HG02981 (cell line): ENCODE results near the gene CHST2.
"Not testable (repeated sequence)": the region's sequence is repeated elsewhere in the genome, so short reads cannot be mapped to it uniquely, and the experiment has no call there.

Experiments
- ATAC-seq: cut with Tn5 transposase; IDR thresholded peaks from one replicate; pipeline ENCODE4 v1.9.1; 2021; ENCODE audit warnings: mild to moderate bottlenecking, moderate library complexity; ENCODE audit not compliant: unreplicated experiment

Gene CHST2, protein sequence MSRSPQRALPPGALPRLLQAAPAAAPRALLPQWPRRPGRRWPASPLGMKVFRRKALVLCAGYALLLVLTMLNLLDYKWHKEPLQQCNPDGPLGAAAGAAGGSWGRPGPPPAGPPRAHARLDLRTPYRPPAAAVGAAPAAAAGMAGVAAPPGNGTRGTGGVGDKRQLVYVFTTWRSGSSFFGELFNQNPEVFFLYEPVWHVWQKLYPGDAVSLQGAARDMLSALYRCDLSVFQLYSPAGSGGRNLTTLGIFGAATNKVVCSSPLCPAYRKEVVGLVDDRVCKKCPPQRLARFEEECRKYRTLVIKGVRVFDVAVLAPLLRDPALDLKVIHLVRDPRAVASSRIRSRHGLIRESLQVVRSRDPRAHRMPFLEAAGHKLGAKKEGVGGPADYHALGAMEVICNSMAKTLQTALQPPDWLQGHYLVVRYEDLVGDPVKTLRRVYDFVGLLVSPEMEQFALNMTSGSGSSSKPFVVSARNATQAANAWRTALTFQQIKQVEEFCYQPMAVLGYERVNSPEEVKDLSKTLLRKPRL

DNA sequence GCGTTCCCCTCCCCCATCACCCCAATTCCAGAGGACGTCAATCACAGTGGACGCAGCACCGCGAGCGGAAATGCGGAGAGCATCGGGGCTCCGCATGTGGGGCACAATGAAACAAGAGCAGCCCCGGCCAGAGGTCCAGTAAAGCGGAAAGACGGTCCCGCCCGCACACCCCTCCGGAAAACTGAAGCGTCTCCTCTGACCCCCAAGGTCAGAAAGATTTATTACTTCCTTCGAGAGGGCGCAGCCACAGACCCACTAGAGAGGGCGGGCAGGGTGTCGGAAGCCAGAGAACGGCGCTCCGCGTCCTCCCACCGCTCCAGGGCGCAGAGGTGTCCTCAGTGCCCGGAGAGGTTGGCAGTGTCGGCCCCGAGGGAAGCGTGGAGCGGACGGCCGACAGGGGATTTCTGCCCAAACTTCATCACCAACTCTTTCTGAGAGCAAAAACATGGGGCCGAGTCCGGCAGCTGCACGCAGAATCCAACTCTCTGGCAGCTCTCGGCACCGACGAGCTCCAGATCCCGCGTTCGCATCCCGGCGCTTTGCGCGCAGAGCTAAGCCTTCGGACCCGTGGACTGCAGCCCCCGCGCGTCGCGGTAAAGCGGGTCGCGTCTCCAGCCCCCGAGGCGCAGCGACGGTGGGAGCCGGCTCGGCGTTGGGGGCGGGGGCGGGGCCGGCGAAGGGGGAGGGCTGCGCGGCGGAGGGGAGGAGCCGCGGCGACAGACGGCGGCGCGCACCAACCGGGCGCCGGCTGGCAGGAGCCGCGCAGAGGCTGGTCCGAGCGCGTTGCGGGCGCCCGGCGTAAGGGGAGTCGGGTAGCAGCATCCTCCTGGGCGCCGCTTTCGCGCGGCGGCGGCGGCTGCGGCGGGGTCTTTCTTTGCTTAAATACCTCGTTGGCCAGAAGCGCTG lies at the start of gene CHST2:
Gene CHST2 (plus strand): TSS at position 763 of the 906 bp plus-strand sequence. CDS start 1,046 bp downstream, outside the sequence.
- ATAC-seq, result peak; percentile 80

DNA sequence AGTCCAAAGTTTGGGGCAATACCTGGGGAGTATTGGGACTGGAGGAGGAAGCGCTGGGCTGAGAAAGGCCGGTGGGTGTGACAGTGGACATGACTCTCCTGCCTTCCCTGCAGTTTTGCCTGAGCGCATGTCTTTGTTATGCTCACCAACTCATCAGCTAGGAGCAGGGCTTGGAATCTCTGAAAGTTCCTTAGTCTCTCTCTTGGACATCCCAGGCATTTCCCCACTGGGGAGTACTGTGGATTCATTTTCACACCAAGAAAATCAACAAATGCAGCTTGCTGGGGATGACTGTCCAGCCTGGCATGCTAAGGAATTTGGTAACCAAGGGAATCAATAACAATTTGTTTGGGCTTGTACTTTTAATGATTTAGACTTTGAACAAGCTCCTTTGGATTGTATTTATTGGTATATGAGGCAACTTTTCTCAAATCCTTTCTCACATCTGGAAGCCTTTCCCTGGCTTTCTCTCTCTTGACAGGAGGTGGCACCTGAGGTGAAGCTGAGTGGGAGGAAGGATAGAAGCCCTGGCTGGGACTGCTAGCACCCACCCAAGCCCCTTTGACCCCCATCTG lies 48.5 kb upstream of the CHST2 start:
- ATAC-seq, result no peak

DNA sequence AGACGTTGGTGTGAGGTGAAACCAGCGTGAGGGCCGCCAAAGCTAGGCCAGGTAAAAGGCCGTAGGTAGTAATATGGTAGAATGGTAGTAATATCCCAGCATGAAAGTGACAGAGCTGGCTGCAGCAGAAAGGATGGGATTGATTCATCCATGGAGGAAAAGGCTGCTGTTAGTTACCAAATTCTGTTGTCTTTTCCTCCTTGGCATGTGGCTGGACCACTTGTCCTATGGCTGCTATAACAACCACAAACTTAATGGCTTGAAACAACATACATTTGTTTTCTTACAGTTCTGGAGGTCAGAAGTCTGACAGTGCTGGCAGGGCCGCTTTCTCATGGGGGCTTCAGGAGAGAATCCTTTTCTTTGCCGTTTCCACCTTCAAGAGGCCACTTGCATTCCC lies 47.8 kb upstream of the CHST2 start:
- ATAC-seq, result no peak

DNA sequence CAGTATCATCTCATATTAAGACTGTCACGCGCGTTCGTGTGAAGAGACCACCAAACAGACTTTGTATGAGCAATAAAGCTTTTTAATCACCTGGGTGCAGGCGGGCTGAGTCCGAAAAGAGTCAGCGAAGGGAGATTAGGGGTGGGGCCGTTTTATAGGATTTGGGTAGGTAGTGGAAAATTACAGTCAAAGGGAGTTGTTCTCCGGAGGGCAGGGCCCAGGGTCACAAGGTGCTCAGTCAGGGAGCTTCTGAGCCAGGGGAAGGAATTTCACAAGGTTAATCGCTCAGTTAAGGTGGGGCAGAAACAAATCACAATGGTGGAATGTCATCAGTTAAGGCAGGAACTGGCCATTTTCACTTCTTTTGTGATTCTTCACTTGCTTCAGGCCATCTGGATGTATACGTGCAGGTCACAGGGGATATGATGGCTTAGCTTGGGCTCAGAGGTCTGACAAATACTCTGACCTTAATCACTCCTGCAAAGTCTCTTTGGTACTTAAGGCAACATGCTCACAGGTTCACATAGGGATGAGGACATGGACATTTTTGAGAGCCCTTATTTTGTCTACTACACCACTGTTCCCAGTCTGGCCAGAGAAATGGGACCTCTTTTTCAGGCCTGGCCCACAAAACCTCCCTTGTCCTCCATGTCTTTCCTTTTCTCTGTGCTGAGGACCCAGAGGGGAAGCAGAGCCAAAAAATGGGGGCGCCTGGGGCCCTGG lies 47.1 kb upstream of the CHST2 start:
- ATAC-seq, result not testable (repeated sequence)

DNA sequence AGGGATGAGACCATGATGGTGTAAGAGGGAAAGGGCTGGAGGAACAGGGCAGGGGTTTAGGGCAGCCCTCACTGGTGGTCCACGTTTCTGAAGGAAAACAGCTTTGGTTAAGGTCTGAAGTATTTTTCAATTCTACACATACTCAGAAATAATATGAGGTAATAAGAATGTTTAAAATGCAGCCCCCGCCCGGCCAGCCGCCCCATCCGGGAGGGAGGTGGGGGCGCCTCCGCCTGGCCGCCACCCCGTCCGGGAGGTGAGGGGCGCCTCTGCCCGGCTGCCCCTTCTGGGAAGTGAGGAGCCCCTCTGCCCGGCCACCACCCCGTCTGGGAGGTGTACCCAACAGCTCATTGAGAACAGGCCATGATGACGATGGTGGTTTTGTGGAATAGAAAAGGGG lies 46.0 kb upstream of the CHST2 start:
- ATAC-seq, result not testable (repeated sequence)

DNA sequence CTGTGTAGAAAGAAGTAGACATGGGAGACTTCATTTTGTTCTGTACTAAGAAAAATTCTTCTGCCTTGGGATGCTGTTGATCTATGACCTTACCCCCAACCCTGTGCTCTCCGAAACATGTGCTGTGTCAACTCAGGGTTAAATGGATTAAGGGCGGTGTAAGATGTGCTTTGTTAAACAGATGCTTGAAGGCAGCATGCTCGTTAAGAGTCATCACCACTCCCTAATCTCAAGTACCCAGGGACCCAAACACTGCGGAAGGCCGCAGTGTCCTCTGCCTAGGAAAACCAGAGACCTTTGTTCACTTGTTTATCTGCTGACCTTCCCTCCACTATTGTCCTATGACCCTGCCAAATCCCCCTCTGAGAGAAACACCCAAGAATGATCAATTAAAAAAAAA lies 45.6 kb upstream of the CHST2 start:
- ATAC-seq, result not testable (repeated sequence)

DNA sequence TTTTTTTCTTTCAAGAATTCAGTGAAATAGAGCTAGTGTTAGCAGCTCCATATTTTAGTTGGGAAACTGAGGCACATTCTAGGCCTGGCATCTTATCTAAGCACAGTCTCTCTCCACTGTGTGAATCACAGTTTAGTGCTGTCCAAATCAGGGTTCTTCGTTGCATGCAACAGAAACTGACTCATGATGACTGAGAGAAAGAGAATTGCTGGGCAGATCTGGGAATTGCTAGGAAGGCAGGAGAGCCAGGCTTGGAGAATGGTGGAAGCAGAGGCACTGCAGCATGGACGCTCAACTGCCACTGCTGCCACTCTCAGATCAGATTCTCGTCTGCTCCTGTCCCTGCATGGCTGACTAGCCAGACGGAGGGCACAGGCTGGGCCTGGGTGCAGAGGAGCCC lies 40.7 kb upstream of the CHST2 start:
- ATAC-seq, result no peak

DNA sequence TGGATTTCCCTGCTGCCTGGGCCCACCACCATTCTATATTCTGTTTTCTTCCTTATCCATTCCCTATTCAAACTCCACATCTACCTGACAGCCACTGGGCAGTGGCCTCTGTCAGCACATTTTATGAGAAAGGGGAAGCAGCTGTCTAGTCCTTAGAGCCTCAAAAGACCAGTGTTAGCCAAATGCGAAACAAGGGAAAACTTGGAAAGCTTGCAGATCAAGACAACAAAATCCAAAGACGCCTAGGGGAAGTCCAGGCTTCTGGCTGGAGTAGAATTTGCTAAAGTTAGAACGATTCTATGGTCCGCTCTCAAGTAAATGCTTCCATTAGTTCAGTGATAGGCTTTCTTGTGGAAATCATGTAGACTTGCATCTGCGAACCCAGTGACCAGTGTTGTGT lies 39.4 kb upstream of the CHST2 start:
- ATAC-seq, result no peak

DNA sequence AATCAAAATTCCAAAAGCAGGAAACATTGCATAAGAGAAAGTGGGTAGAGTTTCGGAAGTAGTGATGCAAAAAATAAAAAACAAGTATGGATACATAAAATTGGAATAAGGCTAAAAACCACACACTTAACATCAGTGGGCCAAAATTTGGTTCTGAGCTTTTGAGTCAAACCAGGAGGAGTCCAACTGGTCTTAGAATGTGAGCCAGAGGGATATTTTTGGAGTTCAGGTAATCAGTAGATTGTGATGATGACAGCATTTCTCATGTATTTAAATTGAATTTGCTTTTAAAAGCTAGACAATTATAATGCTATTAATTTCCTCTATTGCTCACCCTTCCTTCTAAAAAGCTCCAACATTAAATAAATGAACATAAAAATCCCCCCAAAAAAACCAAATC lies 38.2 kb upstream of the CHST2 start:
- no peak for ATAC-seq

DNA sequence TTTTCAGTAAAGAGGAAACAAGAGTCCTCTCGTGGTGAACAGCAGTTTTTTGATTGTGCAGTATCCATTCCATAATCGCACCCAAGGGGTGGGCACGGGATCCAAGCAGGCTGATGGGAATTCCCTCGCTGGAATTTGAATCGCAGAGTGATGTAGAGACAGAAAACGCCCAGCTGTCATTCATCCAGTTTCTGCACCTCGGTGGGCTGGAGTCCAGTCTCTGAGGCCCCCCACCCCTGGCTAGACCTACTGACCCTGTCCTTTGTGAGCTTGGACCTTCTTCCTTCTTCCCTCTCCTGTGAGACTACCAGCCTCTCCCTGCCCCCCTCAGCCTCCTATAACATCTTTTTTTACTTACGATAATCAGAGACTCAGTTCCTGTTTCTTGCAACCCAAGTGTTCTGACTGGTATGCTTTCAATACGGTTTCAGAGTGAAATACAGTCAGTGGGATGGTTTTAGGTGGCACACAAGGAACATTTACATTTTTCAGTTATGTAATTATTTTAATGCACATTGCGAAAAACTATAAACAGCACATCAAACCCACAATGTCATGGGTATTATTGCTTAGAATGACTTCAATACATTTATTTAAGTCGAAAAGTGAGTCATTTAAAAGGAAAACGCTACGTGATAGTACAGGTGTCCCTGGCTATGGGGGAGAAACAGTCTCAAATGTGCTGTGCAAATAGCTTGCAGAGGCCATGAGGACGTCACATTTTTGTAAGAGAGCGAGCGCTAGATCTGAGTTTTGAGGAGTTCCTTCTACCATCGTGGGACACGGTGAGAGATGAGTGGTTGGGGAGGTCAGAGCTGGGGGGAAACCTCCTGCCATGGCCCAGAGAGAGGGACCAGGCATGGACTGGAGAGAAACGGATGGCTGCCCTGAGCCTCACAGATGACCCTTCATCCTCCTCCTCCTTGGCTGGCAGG lies 37.5 kb upstream of the CHST2 start:
- ATAC-seq, result peak; percentile 71

DNA sequence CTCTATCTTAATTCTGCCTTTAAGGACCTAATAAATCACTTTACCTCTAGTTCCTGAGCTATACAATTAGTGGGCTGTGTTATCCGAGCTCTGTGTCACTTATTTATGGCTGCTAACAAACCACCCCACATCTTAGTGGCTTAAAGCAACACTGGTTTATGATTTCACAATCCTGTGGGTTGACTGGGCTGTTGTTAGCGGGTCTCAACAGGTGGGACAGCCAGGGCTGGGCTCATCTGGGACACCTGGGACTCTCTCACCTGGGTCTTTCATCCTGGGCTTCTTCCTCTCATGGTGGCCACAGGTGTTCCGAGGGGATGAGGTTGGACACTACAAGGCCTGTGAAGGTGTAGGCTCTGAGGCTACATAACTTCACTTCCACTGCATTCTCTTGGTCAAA lies 35.8 kb upstream of the CHST2 start:
- no peak for ATAC-seq

DNA sequence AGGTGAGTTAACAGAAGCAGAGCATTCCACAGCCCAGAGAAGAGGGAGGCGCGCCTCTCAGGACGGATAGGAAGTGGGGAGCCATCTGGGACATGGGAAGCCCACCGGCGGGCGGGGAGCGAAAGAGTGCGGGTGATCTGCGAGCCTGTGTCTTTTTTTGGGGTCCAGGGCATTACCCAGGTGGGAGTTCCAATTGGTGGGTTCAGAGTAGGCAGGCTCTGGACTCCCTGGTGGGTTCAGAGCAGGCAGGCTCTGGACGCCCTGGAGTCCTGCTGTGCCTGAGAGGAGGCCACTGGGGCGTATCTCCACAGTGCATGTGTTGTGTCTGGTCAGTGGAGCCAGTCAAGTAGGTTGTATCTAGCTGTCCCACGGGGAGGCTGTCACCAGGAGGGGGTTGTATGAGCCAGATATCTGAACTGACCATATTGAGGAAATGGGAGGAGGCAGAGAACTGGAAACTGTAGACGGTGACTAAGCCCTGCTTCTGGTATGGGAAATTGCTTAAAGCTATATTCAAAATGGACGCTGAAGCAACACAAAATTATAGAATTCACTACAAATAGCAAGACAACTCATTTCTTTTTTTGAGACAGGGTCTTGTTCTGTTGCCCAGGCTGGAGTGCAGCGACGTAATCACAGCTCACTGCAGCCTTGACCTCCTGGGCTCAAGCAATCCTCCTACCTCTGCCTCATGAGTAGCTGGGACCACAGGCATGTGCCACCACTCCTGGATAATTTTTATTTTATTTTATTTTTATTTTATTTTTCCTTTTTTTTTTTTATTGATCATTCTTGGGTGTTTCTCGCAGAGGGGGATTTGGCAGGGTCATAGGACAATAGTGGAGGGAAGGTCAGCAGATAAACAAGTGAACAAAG lies 34.5 kb upstream of the CHST2 start:
- peak; percentile 62 for ATAC-seq

DNA sequence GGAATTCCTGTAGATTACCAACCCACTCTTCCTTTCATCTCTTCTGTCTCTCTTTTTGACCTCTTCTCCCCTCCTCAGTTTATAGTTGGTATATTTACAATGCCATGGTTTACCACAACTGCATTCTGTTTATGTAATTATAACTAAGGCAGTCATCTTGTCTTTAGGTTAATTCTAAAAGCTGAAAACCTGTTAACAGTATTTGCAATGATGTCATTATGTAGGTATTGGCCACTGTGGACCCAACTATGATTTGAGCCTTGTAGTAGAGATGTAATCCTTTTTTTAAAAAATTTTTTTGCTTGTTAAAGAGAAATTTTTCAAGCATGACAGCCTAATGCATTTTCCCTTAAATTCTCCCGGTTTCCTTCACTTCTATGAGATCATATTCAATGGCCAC lies 30.7 kb upstream of the CHST2 start:
- no peak for ATAC-seq

DNA sequence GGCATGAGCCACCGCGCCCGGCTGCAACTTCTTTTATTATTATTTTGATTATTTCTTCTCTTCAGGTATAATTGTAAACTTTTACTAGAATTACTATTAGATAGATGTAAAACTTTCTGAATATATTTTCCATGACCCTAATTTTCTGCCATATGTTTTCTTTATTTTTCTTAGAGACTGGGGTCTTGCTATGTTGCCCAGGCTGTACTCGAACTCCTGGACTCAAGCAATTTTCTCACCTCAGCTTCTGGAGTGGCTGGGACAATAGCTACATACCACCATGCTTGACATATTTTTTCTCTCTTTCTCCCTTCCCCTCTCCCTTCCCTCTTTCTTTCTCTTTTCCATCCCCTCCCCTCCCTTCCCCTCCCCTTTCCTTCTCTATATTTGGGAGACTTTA lies 29.6 kb upstream of the CHST2 start:
- no peak for ATAC-seq

DNA sequence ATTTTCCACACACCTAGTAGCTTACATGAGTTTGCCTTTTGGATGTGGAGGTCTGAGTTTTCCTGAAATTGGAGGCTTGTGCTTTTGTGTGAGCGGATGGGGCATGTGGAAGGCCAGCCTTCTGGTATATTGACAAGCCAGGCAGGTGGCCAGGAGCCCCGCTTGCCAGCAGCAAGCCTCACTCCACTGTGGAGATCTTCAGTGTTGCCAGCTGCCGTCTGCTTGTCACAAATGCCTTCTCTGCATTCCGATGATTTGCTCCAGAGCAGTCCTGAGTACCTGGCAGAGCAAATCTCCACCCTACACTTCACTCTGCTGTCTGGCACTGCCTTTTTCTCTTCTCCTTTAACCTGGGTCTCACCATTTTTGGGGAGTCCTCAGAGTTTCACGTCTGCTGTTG lies 29.1 kb upstream of the CHST2 start:
- no peak for ATAC-seq

DNA sequence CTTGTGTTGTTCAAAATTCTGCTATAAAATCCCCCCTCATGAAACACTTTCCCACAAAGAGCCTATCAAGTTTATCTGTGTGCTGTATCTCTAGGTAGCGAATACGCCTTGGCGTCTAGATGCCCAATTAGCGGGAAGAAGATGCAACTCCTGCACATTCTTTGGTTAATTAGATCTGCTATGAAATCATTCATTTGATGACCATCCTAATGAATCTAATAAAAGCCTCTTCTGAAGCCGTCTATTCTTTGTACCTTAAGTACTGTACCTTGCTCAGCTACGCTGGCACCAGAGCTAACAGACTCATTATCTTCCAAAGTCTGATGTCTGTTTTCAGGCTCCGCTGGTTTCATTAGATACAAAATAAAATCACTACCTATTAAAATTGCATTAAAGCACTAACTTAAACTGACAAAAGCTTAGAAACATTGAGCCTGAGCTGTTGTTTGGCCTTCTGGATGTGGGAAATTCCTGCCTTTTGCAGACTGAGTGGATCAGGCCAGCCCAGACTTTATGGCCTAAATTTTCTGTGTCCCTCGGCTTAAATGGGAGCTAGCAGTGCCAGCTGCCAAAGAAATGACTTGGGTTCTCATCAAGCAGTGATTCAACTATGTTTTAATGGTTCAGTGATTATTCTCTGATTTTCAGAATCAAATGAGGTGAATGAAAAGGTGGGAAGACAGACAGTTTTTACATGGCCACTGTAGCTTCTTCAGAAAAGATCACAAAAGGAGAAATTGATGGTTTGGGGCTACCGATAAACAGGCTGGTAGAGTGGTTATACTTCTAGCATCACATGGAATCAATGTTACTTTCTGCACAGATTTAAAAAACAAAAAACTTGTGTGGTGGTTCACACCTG lies 28.4 kb upstream of the CHST2 start:
- no peak for ATAC-seq

DNA sequence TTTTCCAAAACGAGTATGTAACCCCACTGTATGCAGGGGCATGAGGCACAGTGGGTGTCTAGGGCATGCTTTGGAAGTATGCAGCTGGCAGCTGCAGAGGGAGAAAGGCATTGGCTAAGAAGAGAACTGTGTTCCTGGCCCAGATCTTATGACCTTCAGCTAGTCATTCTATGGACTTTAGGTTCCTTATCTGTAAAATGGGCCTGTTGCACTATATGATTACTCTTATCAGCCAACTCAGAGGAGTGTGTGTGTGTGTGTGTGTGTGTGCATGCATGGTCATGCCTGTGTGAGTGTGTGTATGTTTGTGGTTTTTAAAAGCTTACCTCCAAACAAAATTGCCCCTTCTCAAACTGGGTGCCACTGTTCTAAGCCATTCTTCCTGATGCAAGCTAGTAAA lies 27.4 kb upstream of the CHST2 start:
- ATAC-seq, result no peak

DNA sequence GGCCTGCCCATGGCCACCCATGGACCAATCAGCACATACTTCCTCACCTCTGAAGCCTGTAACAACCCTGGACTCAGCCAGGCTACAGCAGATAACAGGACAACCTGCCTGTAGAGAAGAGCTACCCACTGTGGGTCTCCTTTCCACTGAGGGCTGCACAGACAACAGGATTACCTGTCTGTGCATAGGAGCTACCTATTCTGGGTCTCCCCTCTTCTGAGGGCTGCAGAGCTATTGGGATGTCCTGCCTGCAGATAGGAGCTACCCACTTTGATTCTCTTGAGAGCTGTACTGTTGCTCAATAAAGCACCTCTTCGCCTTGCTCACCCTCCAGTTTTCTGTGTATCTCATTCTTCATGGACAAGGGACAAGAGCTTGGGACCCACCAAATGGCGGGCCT lies 23.8 kb upstream of the CHST2 start:
- no peak for ATAC-seq
